H9 (cell line): ENCODE results near the gene PAK1. TPM values are rescaled to one million over a fixed set of nuclear protein-coding genes. Genes with fewer than 3 reads are reported as not detected.

ENCODE experiments used
- DNase-seq: peaks from one replicate; pipeline ENCODE4 v3.0.0-alpha.2; 2017
- H2AFZ ChIP-seq: one replicate; pipeline ENCODE4 v1.6.1; 2013; ENCODE audit warnings: mild to moderate bottlenecking, low read length, control low read depth, moderate library complexity
- H2AK5ac ChIP-seq: 2 replicates; pipeline ENCODE4 v1.6.1; 2013; ENCODE audit warnings: low read length, control low read depth, mixed read lengths; ENCODE audit not compliant: insufficient read length
- H2BK120ac ChIP-seq: one replicate; pipeline ENCODE4 v1.6.1; 2013; ENCODE audit warnings: low read depth, mild to moderate bottlenecking, low read length, control low read depth, inconsistent platforms; ENCODE audit not compliant: poor library complexity, severe bottlenecking
- H2BK12ac ChIP-seq: 2 replicates; pipeline ENCODE4 v1.6.1; 2013; ENCODE audit warnings: low read length, control low read depth, mixed read lengths, low read depth; ENCODE audit not compliant: insufficient read length
- H2BK15ac ChIP-seq: 2 replicates; pipeline ENCODE4 v1.6.1; 2013; ENCODE audit warnings: low read depth, low read length, control low read depth
- H2BK20ac ChIP-seq: one replicate; pipeline ENCODE4 v1.6.1; 2013; ENCODE audit warnings: low read depth, mild to moderate bottlenecking, low read length, control low read depth, inconsistent platforms; ENCODE audit not compliant: poor library complexity, severe bottlenecking
- H2BK5ac ChIP-seq: 2 replicates; pipeline ENCODE4 v1.6.1; 2013; ENCODE audit warnings: low read length, control low read depth, mixed read lengths; ENCODE audit not compliant: insufficient read length
- H3K14ac ChIP-seq: 2 replicates; pipeline ENCODE4 v1.6.1; 2013; ENCODE audit warnings: low read length, control low read depth; ENCODE audit not compliant: insufficient read depth
- H3K18ac ChIP-seq: 2 replicates; pipeline ENCODE4 v1.6.1; 2013; ENCODE audit warnings: low read depth, mild to moderate bottlenecking, mixed read lengths, low read length, control low read depth; ENCODE audit not compliant: insufficient read length
- H3K23ac ChIP-seq: 2 replicates; pipeline ENCODE4 v1.6.1; 2013; ENCODE audit warnings: low read length, control low read depth, mixed read lengths, low read depth; ENCODE audit not compliant: insufficient read length
- H3K23me2 ChIP-seq: 2 replicates; pipeline ENCODE4 v1.6.1; 2013; ENCODE audit warnings: low read depth, mild to moderate bottlenecking, mixed read lengths, low read length, control low read depth; ENCODE audit not compliant: insufficient read length, poor library complexity, severe bottlenecking
- H3K27ac ChIP-seq: 2 replicates; pipeline ENCODE4 v1.5.1; 2013; ENCODE audit warnings: low read length, control low read depth, mixed read lengths, low read depth; ENCODE audit not compliant: insufficient read length
- H3K27me3 ChIP-seq: 2 replicates; pipeline ENCODE4 v1.6.1; 2013; ENCODE audit warnings: low read length, control low read depth, inconsistent platforms; ENCODE audit not compliant: insufficient read depth
- H3K4ac ChIP-seq: 2 replicates; pipeline ENCODE4 v1.6.1; 2013; ENCODE audit warnings: low read depth, mild to moderate bottlenecking, control low read depth, inconsistent platforms, low read length, moderate library complexity
- H3K4me1 ChIP-seq: 2 replicates; pipeline ENCODE4 v1.6.1; 2013; ENCODE audit warnings: low read length, control low read depth, inconsistent platforms; ENCODE audit not compliant: insufficient read depth
- H3K4me2 ChIP-seq: 2 replicates; pipeline ENCODE4 v1.6.1; 2013; ENCODE audit warnings: low read length, control low read depth, mixed read lengths; ENCODE audit not compliant: insufficient read length, insufficient read depth
- H3K56ac ChIP-seq: 2 replicates; pipeline ENCODE4 v1.6.1; 2013; ENCODE audit warnings: low read depth, mild to moderate bottlenecking, mixed read lengths, low read length, control low read depth; ENCODE audit not compliant: insufficient read length
- H3K79me1 ChIP-seq: 2 replicates; pipeline ENCODE4 v1.6.1; 2013; ENCODE audit warnings: low read depth, mild to moderate bottlenecking, moderate library complexity, low read length, control low read depth, inconsistent platforms; ENCODE audit not compliant: insufficient read depth, poor library complexity, severe bottlenecking
- H3K79me2 ChIP-seq: 2 replicates; pipeline ENCODE4 v1.6.1; 2013; ENCODE audit warnings: low read length, control low read depth, inconsistent platforms; ENCODE audit not compliant: insufficient read depth
- H3K9ac ChIP-seq: 2 replicates; pipeline ENCODE4 v1.6.1; 2013; ENCODE audit warnings: low read length, control low read depth, mixed read lengths; ENCODE audit not compliant: insufficient read length; ENCODE audit errors: extremely low read depth
- H3K9me3 ChIP-seq: one replicate; pipeline ENCODE4 v1.6.1; 2013; ENCODE audit warnings: low read depth, low read length, inconsistent platforms; ENCODE audit not compliant: control insufficient read depth
- H3T11ph ChIP-seq: one replicate; pipeline ENCODE4 v1.6.1; 2013; ENCODE audit warnings: mild to moderate bottlenecking, low read length, control low read depth, inconsistent platforms
- H4K20me1 ChIP-seq: one replicate; pipeline ENCODE4 v1.6.1; 2013; ENCODE audit not compliant: control insufficient read depth, insufficient read length, insufficient read depth
- H4K5ac ChIP-seq: 2 replicates; pipeline ENCODE4 v1.6.1; 2013; ENCODE audit warnings: low read depth, mild to moderate bottlenecking, mixed read lengths, low read length, control low read depth; ENCODE audit not compliant: insufficient read length
- H4K8ac ChIP-seq: replicated peaks from 2 replicates; pipeline ENCODE4 v1.6.1; 2013; ENCODE audit warnings: low read length, control low read depth, mixed read lengths, low read depth; ENCODE audit not compliant: insufficient read length
- H4K91ac ChIP-seq: 2 replicates; pipeline ENCODE4 v1.6.1; 2013; ENCODE audit warnings: low read depth, mild to moderate bottlenecking, moderate library complexity, mixed read lengths, low read length, control low read depth; ENCODE audit not compliant: insufficient read length
- H3K27ac Mint-ChIP-seq, 3 experiments: 2 replicates in 2 of 3; 3 replicates in 1 of 3; pipeline ENCODE4 v1.8.0; 2020 to 2021; ENCODE audit warnings: mixed read lengths in 3 of 3, mild to moderate bottlenecking in 1 of 3, moderate library complexity in 1 of 3
- H3K27me3 Mint-ChIP-seq: 2 replicates; pipeline ENCODE4 v1.8.0; 2021; ENCODE audit warnings: low read depth, mild to moderate bottlenecking, moderate library complexity, mixed read lengths
- H3K36me3 Mint-ChIP-seq, 3 experiments: 2 replicates in 2 of 3; 3 replicates in 1 of 3; pipeline ENCODE4 v1.8.0; 2020 to 2021; ENCODE audit warnings: low read depth in 3 of 3, mixed read lengths in 3 of 3; ENCODE audit not compliant: insufficient read depth in 1 of 3
- H3K4me1 Mint-ChIP-seq, 2 experiments: 2 replicates each; pipeline ENCODE4 v1.8.0; 2020; ENCODE audit warnings: mixed read lengths in 2 of 2
- H3K4me3 Mint-ChIP-seq, 2 experiments: 2 replicates in 1 of 2; 3 replicates in 1 of 2; pipeline ENCODE4 v1.8.0; 2020 to 2021; ENCODE audit warnings: mild to moderate bottlenecking in 2 of 2, mixed read lengths in 2 of 2, moderate library complexity in 1 of 2
- H3K9me3 Mint-ChIP-seq, 2 experiments: 2 replicates in 1 of 2; 3 replicates in 1 of 2; pipeline ENCODE4 v1.8.0; 2020; ENCODE audit warnings: mild to moderate bottlenecking in 2 of 2, mixed read lengths in 2 of 2, moderate library complexity in 1 of 2
- total RNA-seq: library from RNA; stranded (reverse); gene quantifications from 2 replicates; pipeline ENCODE4 v1.2.1, GENCODE V29; 2021
- TF ChIP-seq, protein P1 (sequence below): fragments of 200-600 bp; sonication (generic); conservative IDR thresholded peaks from 3 replicates; pipeline ENCODE4 v1.8.0; 2021; ENCODE audit warnings: antibody characterized with exemption, mild to moderate bottlenecking

Gene PAK1
- total RNA-seq, 1 experiment from 2014 or later, result 122 TPM

DNA sequence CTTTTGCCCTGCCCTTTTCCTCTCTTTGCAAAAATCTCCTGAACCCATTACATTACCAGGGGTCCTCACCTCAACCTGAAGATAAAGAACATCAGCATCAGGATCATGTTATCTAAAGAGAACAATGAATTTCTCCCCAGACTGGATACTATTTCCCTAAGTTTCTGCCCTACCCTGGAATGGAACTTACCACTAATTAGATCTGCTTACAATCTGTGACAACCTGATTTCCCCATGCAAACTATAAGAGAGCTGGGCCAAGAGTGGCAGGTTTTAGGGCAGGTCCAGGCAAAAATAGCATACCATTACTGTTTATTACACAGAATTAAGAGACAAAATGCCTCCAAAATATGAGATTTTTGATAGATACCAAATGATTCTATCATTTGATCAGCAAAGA is 114.4 kb downstream of the PAK1 start:
- Histone ChIP-seq H3T11ph (no peak overlapping the region), H3K9me3 (no peaks in the 10 kb centered on the region), H3K27me3 (no peaks in the 10 kb centered on the region), H3K56ac (no peak overlapping the region), H2AFZ (no peak overlapping the region), H3K4ac (no peak overlapping the region), H3K23ac (no peak overlapping the region), H3K14ac (no peak overlapping the region), H2AK5ac (no peak overlapping the region), H2BK20ac (no peak overlapping the region), H4K91ac (no peak overlapping the region), H3K27ac (no peak overlapping the region), H4K5ac (no peak overlapping the region), H3K9ac (no peak overlapping the region), H3K79me1 (no peaks in the 10 kb centered on the region), H3K4me2 (no peak overlapping the region), H2BK12ac (no peak overlapping the region), H2BK120ac (no peak overlapping the region), H3K79me2 (no peaks in the 10 kb centered on the region; the same call in 1 of the 2 replicates), H3K18ac (no peak overlapping the region), H2BK5ac (no peak overlapping the region), H2BK15ac (no peak overlapping the region), H4K20me1 (no peaks in the 10 kb centered on the region), H3K4me1 (no peaks in the 10 kb centered on the region), H3K23me2 (no peaks in the 10 kb centered on the region), H4K8ac (no peak overlapping the region)
- no peaks in the 10 kb centered on the region for H3K27me3 Mint-ChIP-seq
- H3K36me3 Mint-ChIP-seq, result peaks cover 39 to 61% (median 58%) of the 10 kb centered on the region in 3 experiments
- H3K9me3 Mint-ChIP-seq, result peaks cover 0 to 10% of the 10 kb centered on the region in 2 experiments; a peak in 3 of 5 replicates
- no peak for DNase-seq
- no peak overlapping the region for H3K4me3 Mint-ChIP-seq
- TF ChIP-seq, protein P1, sequence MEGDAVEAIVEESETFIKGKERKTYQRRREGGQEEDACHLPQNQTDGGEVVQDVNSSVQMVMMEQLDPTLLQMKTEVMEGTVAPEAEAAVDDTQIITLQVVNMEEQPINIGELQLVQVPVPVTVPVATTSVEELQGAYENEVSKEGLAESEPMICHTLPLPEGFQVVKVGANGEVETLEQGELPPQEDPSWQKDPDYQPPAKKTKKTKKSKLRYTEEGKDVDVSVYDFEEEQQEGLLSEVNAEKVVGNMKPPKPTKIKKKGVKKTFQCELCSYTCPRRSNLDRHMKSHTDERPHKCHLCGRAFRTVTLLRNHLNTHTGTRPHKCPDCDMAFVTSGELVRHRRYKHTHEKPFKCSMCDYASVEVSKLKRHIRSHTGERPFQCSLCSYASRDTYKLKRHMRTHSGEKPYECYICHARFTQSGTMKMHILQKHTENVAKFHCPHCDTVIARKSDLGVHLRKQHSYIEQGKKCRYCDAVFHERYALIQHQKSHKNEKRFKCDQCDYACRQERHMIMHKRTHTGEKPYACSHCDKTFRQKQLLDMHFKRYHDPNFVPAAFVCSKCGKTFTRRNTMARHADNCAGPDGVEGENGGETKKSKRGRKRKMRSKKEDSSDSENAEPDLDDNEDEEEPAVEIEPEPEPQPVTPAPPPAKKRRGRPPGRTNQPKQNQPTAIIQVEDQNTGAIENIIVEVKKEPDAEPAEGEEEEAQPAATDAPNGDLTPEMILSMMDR, result no peak
- peak overlapping the region in 1 of 3 experiments; percentile 35; a peak in 1 of 7 replicates for H3K27ac Mint-ChIP-seq
- peaks cover 4 to 5% of the 10 kb centered on the region in 2 experiments; a peak in 3 of 4 replicates for H3K4me1 Mint-ChIP-seq
